H1 (cell line): ENCODE measurements around the gene EFHC1. TPM values are rescaled to one million over a fixed set of nuclear protein-coding genes. Genes with fewer than 3 reads are reported as not detected.

ENCODE experiments used
- CTCF ChIA-PET: fragments of 300-600 bp; sonication (Branson Sonifier 250); formaldehyde crosslinking; loops from one replicate; lab custom pipeline; 2021; ENCODE audit not compliant: partially characterized antibody; lab: Charles Lee
- POLR2A ChIA-PET: fragments of 300-600 bp; sonication (Branson Sonifier 250); formaldehyde crosslinking; loops from one replicate; lab custom pipeline; 2021; ENCODE audit warnings: inconsistent platforms; ENCODE audit not compliant: partially characterized antibody; lab: Charles Lee
- DNase-seq, 2 experiments: peaks; one replicate each; pipeline versions ENCODE4 v3.0.0 to v3.0.0-alpha.2; 2010 to 2022; ENCODE audit warnings: low spot score in 2 of 2, low read depth in 1 of 2, mixed read lengths in 1 of 2
- FAIRE-seq: peaks from 2 replicates; lab custom pipeline; 2011; peaks lifted over from hg19 to GRCh38; lab: Jason Lieb, UNC
- H2AFZ ChIP-seq: 2 replicates; pipeline ENCODE4 v1.8.1; 2012; ENCODE audit warnings: low read length, inconsistent platforms
- H2AK5ac ChIP-seq: 2 replicates; pipeline ENCODE4 v1.6.1; 2013; ENCODE audit warnings: low read depth, low read length
- H2BK120ac ChIP-seq: replicated peaks from 2 replicates; pipeline ENCODE3; 2013; ENCODE audit warnings: low read depth, low read length, inconsistent platforms
- H2BK12ac ChIP-seq: 2 replicates; pipeline ENCODE4 v1.6.1; 2013; ENCODE audit warnings: low read depth, low read length
- H2BK15ac ChIP-seq: 2 replicates; pipeline ENCODE4 v1.6.1; 2013; ENCODE audit warnings: low read length
- H2BK20ac ChIP-seq: 2 replicates; pipeline ENCODE4 v1.6.1; 2013; ENCODE audit warnings: low read length
- H2BK5ac ChIP-seq: 2 replicates; pipeline ENCODE4 v1.6.1; 2013; ENCODE audit warnings: low read depth, low read length
- H3K14ac ChIP-seq: 2 replicates; pipeline ENCODE4 v1.6.1; 2013; ENCODE audit warnings: inconsistent platforms; ENCODE audit not compliant: insufficient read length
- H3K18ac ChIP-seq: 2 replicates; pipeline ENCODE4 v1.6.1; 2013; ENCODE audit warnings: low read length; ENCODE audit errors: extremely low read depth
- H3K23ac ChIP-seq: 2 replicates; pipeline ENCODE4 v1.6.1; 2013; ENCODE audit warnings: inconsistent platforms; ENCODE audit not compliant: insufficient read length
- H3K23me2 ChIP-seq: 2 replicates; pipeline ENCODE4 v1.6.1; 2013; ENCODE audit warnings: low read depth, low read length
- H3K27ac ChIP-seq: 2 replicates; pipeline ENCODE4 v1.6.1; 2011; ENCODE audit warnings: low read depth, low read length, inconsistent platforms
- H3K27me3 ChIP-seq, 4 experiments: replicated peaks in 1 of 4; 1 replicate in 1 of 4; 2 replicates in 3 of 4; pipeline versions ENCODE4 v1.6.1 to v1.8.1; 2011 to 2013; ENCODE audit warnings: low read length in 3 of 4, mild to moderate bottlenecking in 3 of 4, inconsistent platforms in 2 of 4, mixed read lengths in 2 of 4, moderate library complexity in 1 of 4; ENCODE audit not compliant: control insufficient read depth in 3 of 4, insufficient read depth in 3 of 4; ENCODE audit errors: extremely low read depth in 1 of 4
- H3K36me3 ChIP-seq, 4 experiments: 2 replicates each; pipeline versions ENCODE4 v1.6.1 to v1.8.1; 2011 to 2013; ENCODE audit warnings: mild to moderate bottlenecking in 4 of 4, low read length in 3 of 4, moderate library complexity in 2 of 4, control low read depth in 1 of 4, inconsistent platforms in 1 of 4; ENCODE audit not compliant: insufficient read depth in 4 of 4, control insufficient read depth in 2 of 4
- H3K4ac ChIP-seq: replicated peaks from 2 replicates; pipeline ENCODE3; 2013; ENCODE audit warnings: low read length, low read depth, mixed read lengths, inconsistent platforms; ENCODE audit not compliant: insufficient read length
- H3K4me1 ChIP-seq, 4 experiments: replicated peaks in 1 of 4; 1 replicate in 1 of 4; 2 replicates in 3 of 4; pipeline versions ENCODE4 v1.6.1 to v1.8.1; 2011 to 2013; ENCODE audit warnings: low read length in 3 of 4, inconsistent platforms in 2 of 4, mixed read lengths in 1 of 4; ENCODE audit not compliant: insufficient read depth in 4 of 4, control insufficient read depth in 3 of 4
- H3K4me2 ChIP-seq, 2 experiments: 2 replicates each; pipeline versions ENCODE4 v1.6.1 to v1.8.1; 2011 to 2013; ENCODE audit warnings: low read depth in 2 of 2, low read length in 2 of 2, control low read depth in 1 of 2, inconsistent platforms in 1 of 2, mild to moderate bottlenecking in 1 of 2; ENCODE audit not compliant: insufficient read depth in 1 of 2
- H3K4me3 ChIP-seq, 4 experiments: fragments of 200-600, 300-600 bp in 1 of 4; sonication (generic), shearing (Covaris generic), sonication (Bioruptor Twin) in 1 of 4; 2 replicates each; pipeline versions ENCODE4 v1.5.1 to v1.8.1; 2011 to 2016; ENCODE audit warnings: low read length in 4 of 4, low read depth in 3 of 4, control low read depth in 2 of 4, inconsistent platforms in 2 of 4, mild to moderate bottlenecking in 2 of 4, mixed read lengths in 1 of 4, moderate library complexity in 1 of 4; ENCODE audit not compliant: insufficient read depth in 2 of 4; ENCODE audit errors: extremely low read depth in 1 of 4
- H3K56ac ChIP-seq: replicated peaks from 2 replicates; pipeline ENCODE3; 2013; ENCODE audit warnings: low read depth, mild to moderate bottlenecking, mixed read lengths, low read length, inconsistent platforms; ENCODE audit not compliant: insufficient read length
- H3K79me1 ChIP-seq: 2 replicates; pipeline ENCODE4 v1.6.1; 2013; ENCODE audit warnings: low read depth, low read length, control low read depth
- H3K79me2 ChIP-seq, 2 experiments: 2 replicates each; pipeline versions ENCODE4 v1.6.1 to v1.8.1; 2012 to 2013; ENCODE audit warnings: low read length in 2 of 2, mild to moderate bottlenecking in 2 of 2, inconsistent platforms in 1 of 2; ENCODE audit not compliant: insufficient read depth in 2 of 2, control insufficient read depth in 1 of 2
- H3K9ac ChIP-seq, 4 experiments: replicated peaks in 1 of 4; 1 replicate in 1 of 4; 2 replicates in 3 of 4; pipeline versions ENCODE4 v1.6.1 to v1.8.1; 2011 to 2013; ENCODE audit warnings: low read depth in 3 of 4, low read length in 3 of 4, control low read depth in 2 of 4, mild to moderate bottlenecking in 2 of 4, moderate library complexity in 2 of 4, inconsistent platforms in 1 of 4; ENCODE audit errors: extremely low read depth in 1 of 4
- H3K9me3 ChIP-seq, 2 experiments: 2 replicates each; pipeline versions ENCODE4 v1.6.1 to v1.8.1; 2012 to 2013; ENCODE audit warnings: mild to moderate bottlenecking in 2 of 2, moderate library complexity in 2 of 2, control low read depth in 1 of 2, inconsistent platforms in 1 of 2, low read depth in 1 of 2, low read length in 1 of 2, mixed read lengths in 1 of 2; ENCODE audit not compliant: insufficient read depth in 2 of 2
- H4K20me1 ChIP-seq, 2 experiments: replicated peaks in 1 of 2; 2 replicates each; pipeline versions ENCODE3 to v1.8.1; 2011 to 2013; ENCODE audit warnings: inconsistent platforms in 2 of 2, low read length in 2 of 2, mild to moderate bottlenecking in 1 of 2; ENCODE audit not compliant: insufficient read depth in 2 of 2, control insufficient read depth in 1 of 2
- H4K5ac ChIP-seq: 2 replicates; pipeline ENCODE4 v1.6.1; 2013; ENCODE audit warnings: low read length, low read depth, mixed read lengths, inconsistent platforms; ENCODE audit not compliant: insufficient read length
- H4K8ac ChIP-seq: 2 replicates; pipeline ENCODE4 v1.8.0; 2013; ENCODE audit warnings: mild to moderate bottlenecking, moderate library complexity, low read length, inconsistent platforms; ENCODE audit not compliant: insufficient read depth; ENCODE audit errors: extremely low read depth
- H4K91ac ChIP-seq: replicated peaks from 2 replicates; pipeline ENCODE3; 2013; ENCODE audit warnings: low read length, mixed read lengths, inconsistent platforms; ENCODE audit not compliant: insufficient read length
- CTBP2 ChIP-seq: IDR thresholded peaks from 2 replicates; pipeline ENCODE4 v1.7.0; 2011; ENCODE audit warnings: borderline replicate concordance, mild to moderate bottlenecking, moderate library complexity, mixed read lengths, low read length; ENCODE audit not compliant: insufficient read depth, insufficient read length
- KDM1A ChIP-seq: fragments of 200-600, 300-600 bp; sonication (generic); IDR thresholded peaks from 2 replicates; pipeline ENCODE4 v1.7.1; 2016; ENCODE audit warnings: mild to moderate bottlenecking, low read length, borderline replicate concordance
- WGBS, 2 experiments: shearing (Covaris generic) in 1 of 2; methylation state at CpG; one replicate each; pipeline versions ENCODE4 v1.1.6 to v1.1.7; 2013 to 2015; ENCODE audit warnings: low lambda C conversion rate in 2 of 2, mixed read lengths in 2 of 2, inconsistent platforms in 1 of 2, low coverage in 1 of 2, missing lambda C conversion rate in 1 of 2; ENCODE audit not compliant: insufficient replicate concordance in 2 of 2, insufficient coverage in 1 of 2, insufficient read length in 1 of 2; ENCODE audit errors: extremely low coverage in 1 of 2, missing lambda C conversion rate in 1 of 2; 5-methylcytosine and 5-hydroxymethylcytosine counted together
- polyA plus RNA-seq, 7 experiments: library from polyadenylated mRNA; depleted of rRNA in 3 of 7; stranded (reverse) in 5 of 7; unstranded in 2 of 7; fragments of >200 nt in 5 of 7; fragments of 200-250 nt in 2 of 7; gene quantifications; 1 replicate in 5 of 7; 2 replicates in 1 of 7; 4 replicates in 1 of 7; pipeline versions ENCODE4 v1.2.1 to v1.2.3, GENCODE V29; 2011 to 2013; ENCODE audit warnings: missing spikeins in 2 of 7, mixed read lengths in 2 of 7
- total RNA-seq: library from RNA; stranded (reverse); fragmentation: NEBNext Ultra II Directional; extraction: Animal tissue kit (Norgen Biotek cat#: 25700); gene quantifications from 2 replicates; pipeline ENCODE4 v1.2.1, GENCODE V29; 2021

EFHC1 gene
- total and polyA plus RNA-seq, 2 of the 8 experiments (the other 6 are each of a cell fraction or from before 2014, with no cell fraction given) = 10.5 to 16.4 TPM

DNA sequence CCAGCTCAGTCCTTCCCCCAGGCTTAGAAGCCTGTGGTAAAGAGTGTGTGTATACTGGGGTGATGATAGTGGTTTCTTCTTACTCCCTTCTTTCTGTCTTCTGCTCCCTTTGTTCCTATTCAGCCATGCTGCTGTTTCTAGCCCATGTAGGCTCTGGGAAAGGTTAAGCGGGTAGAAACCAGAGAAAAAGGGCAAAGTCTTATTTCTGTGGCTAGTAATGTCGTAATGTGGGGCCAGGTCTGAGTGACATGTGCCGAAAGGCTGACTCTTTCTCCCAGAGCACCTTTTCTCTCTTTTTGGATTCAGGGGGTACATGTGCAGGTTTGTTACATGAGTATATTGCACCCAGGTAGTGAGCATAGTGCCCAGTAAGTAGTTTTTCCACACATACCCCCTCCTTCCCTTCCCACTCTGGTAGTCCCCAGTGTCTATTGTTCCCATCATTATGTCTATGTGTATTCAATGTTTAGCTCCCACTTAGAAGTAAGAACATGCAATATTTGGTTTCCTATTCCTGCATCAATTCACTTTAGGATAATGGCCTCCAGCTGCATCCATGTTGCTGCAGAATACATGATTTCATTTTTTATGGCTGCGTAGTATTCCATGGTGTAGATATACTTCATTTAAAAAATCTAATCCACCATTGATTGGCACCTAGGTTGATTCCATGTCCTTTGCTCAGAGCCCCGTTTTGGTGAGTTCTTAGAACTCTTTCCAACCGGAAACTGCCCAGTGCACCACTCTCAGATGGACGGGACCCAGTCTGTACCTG, 74.3 kb downstream of the EFHC1 start:
- no peak overlapping the region for H4K5ac ChIP-seq
- H3K79me1 ChIP-seq = no peaks in the 10 kb centered on the region
- H3K27me3 ChIP-seq = no peaks in the 10 kb centered on the region
- H3K27ac ChIP-seq = no peak overlapping the region
- H3K18ac ChIP-seq = no peak overlapping the region
- H3K56ac ChIP-seq = no peak overlapping the region
- H3K9me3 ChIP-seq = no peaks in the 10 kb centered on the region
- no peak overlapping the region for H2BK15ac ChIP-seq
- H3K4ac ChIP-seq = no peak overlapping the region
- no peak overlapping the region for H2AFZ ChIP-seq
- H3K23ac ChIP-seq = no peak overlapping the region
- CTCF ChIA-PET = interaction anchor here (0.6 to 2.9 kb wide), 8 partner anchors 9 to 168 kb away, joined by 3 to 13 read pairs (median 4); no protein-coding TSS in a partner anchor
- H3K4me1 ChIP-seq = peaks cover 0 to 2% (median 0%) of the 10 kb centered on the region in 4 experiments; a peak in 1 of 7 replicates
- no peak overlapping the region for H3K4me3 ChIP-seq
- TF ChIP-seq KDM1A = 0 out of 2 replicates have a peak, but pooled peaks have one; percentile 54
- TF ChIP-seq CTBP2 = no peak
- H3K79me2 ChIP-seq = no peaks in the 10 kb centered on the region
- FAIRE-seq = no peak
- no peaks in the 10 kb centered on the region for H3K36me3 ChIP-seq
- no peak overlapping the region for H2BK120ac ChIP-seq
- DNase-seq = peak in 1 of 2 experiments; percentile 17
- H3K14ac ChIP-seq = no peak overlapping the region
- no peak overlapping the region for H4K91ac ChIP-seq
- no peak overlapping the region for H3K4me2 ChIP-seq
- WGBS, 2 experiments = 94% methylated on average over 7 of the region's 7 CpGs; no CpG with 5 or more reads in 1 of the 2 experiments
- no peaks in the 10 kb centered on the region for H4K20me1 ChIP-seq
- H4K8ac ChIP-seq = no peak overlapping the region
- H3K23me2 ChIP-seq = no peaks in the 10 kb centered on the region
- H2BK5ac ChIP-seq = no peak overlapping the region
- H2AK5ac ChIP-seq = no peak overlapping the region
- H2BK12ac ChIP-seq = no peak overlapping the region
- H2BK20ac ChIP-seq = no peak overlapping the region
- H3K9ac ChIP-seq = no peak overlapping the region
- POLR2A ChIA-PET = interaction anchor here (1.1 kb wide), 1 partner anchor 19 kb away, joined by 3 read pairs; no protein-coding TSS in a partner anchor
